Germinal center (tissue), 1 donor: ENCODE results near the gene ABI1.
A peak's percentile ranks its signal among the peaks of the same experiment; 100 is the strongest.

ENCODE experiments used
- DNase-seq: peaks from one replicate; pipeline ENCODE4 v3.0.0; 2012; ENCODE audit warnings: mixed read lengths, low spot score

ABI1 gene

GRCh38 chr10:26714415-26715136 lies 146.2 kb downstream of the ABI1 start:
- no peak for DNase-seq

- no peak for DNase-seq
Observed at GRCh38 chr10:26711324-26711723, 149.4 kb downstream of the ABI1 start.

GRCh38 chr10:26706936-26707335 lies 153.8 kb downstream of the ABI1 start:
- no peak for DNase-seq

- DNase-seq, result no peak
Observed at GRCh38 chr10:26706206-26706605, 154.6 kb downstream of the ABI1 start.

GRCh38 chr10:26703974-26704373 lies 156.8 kb downstream of the ABI1 start:
- DNase-seq, result no peak

- no peak for DNase-seq
Observed at GRCh38 chr10:26703096-26703495, 157.7 kb downstream of the ABI1 start.

GRCh38 chr10:26700884-26701630 lies 159.7 kb downstream of the ABI1 start:
- no peak for DNase-seq

- no peak for DNase-seq
Observed at GRCh38 chr10:26699631-26700030, 161.1 kb downstream of the ABI1 start.

- DNase-seq, result no peak
Observed at GRCh38 chr10:26698909-26699308, 161.8 kb downstream of the ABI1 start.

- DNase-seq, result no peak
Observed at GRCh38 chr10:26697922-26698608, 162.7 kb downstream of the ABI1 start.

- DNase-seq, result peak; percentile 75
Observed at GRCh38 chr10:26697163-26697921, 163.4 kb downstream of the ABI1 start, which contains the start of gene PDSS1. TSS of gene PDSS1 (plus strand) at chr10:26697701. CDS start at chr10:26697712, 11 bp downstream.

GRCh38 chr10:26696786-26697162 lies 164.0 kb downstream of the ABI1 start:
- no peak for DNase-seq
